Left ventricle myocardium inferior (tissue), 1 donor: ENCODE results near the gene TSPAN4. TPM values are rescaled to one million over a fixed set of nuclear protein-coding genes. Genes with fewer than 3 reads are reported as not detected.

Experiments used
- DNase-seq: peaks from one replicate; pipeline ENCODE4 v3.0.0-alpha.2; 2020
- H3K27ac ChIP-seq: fragments of 200-600 bp; replicated peaks from 2 replicates; pipeline ENCODE4 v1.8.0; 2021
- H3K27me3 ChIP-seq: fragments of 200-600 bp; 2 replicates; pipeline ENCODE4 v1.8.0; 2021; ENCODE audit warnings: low read depth
- H3K36me3 ChIP-seq: fragments of 200-600 bp; 2 replicates; pipeline ENCODE4 v1.8.0; 2021
- H3K4me1 ChIP-seq: fragments of 200-600 bp; 2 replicates; pipeline ENCODE4 v1.8.0; 2021
- H3K4me3 ChIP-seq: fragments of 200-600 bp; 2 replicates; pipeline ENCODE4 v1.8.0; 2021; ENCODE audit warnings: mild to moderate bottlenecking, moderate library complexity
- H3K9me3 ChIP-seq: fragments of 200-600 bp; replicated peaks from 2 replicates; pipeline ENCODE4 v1.8.0; 2021
- CTCF ChIP-seq: fragments of 200-600 bp; IDR thresholded peaks from 2 replicates; pipeline ENCODE4 v1.8.0; 2021; ENCODE audit warnings: antibody characterized with exemption, mild to moderate bottlenecking, borderline replicate concordance
- intact Hi-C: fragments of 100-400 bp; cut with micrococcal nuclease; formaldehyde crosslinking; loops from one replicate; pipeline ENCODE4 v1.11.0; 2022
- total RNA-seq: library from RNA; stranded (reverse); fragmentation: NEBNext Ultra II Directional; extraction: Animal tissue kit (Norgen Biotek cat#: 25700); gene quantifications from one replicate; pipeline ENCODE4 v1.2.1, GENCODE V29; 2021
- donor health status: DM: no; HTN: yes; CAD: no; lungs with severe emphysema.

TSPAN4 gene
- total RNA-seq, 1 donor from 2014 or later: 33.0 TPM

- Histone ChIP-seq H3K27ac (no peak overlapping the region), H3K4me1 (no peaks in the 10 kb centered on the region), H3K4me3 (no peak overlapping the region), H3K36me3 (peaks cover 15% of the 10 kb centered on the region), H3K9me3 (no peaks in the 10 kb centered on the region), H3K27me3 (no peaks in the 10 kb centered on the region)
- intact Hi-C loops: no loop called here
- DNase-seq: no peak
- no peak for TF ChIP-seq CTCF
These were observed 44.9 kb downstream of the TSPAN4 start for GRCh38 chr11:887589-887988.

- intact Hi-C loops: no loop called here
- TF ChIP-seq CTCF: no peak
- H3K27me3 ChIP-seq: no peaks in the 10 kb centered on the region
- H3K4me3 ChIP-seq: no peak overlapping the region
- H3K27ac ChIP-seq: no peak overlapping the region
- H3K9me3 ChIP-seq: no peaks in the 10 kb centered on the region
- no peaks in the 10 kb centered on the region for H3K4me1 ChIP-seq
- H3K36me3 ChIP-seq: peaks cover 15% of the 10 kb centered on the region
- DNase-seq: no peak
These were observed 45.9 kb downstream of the TSPAN4 start for GRCh38 chr11:888310-889212.

GRCh38 chr11:889257-889656 is 46.6 kb downstream of the TSPAN4 start:
- Histone ChIP-seq H3K9me3 (no peaks in the 10 kb centered on the region), H3K4me1 (no peaks in the 10 kb centered on the region), H3K4me3 (no peak overlapping the region), H3K27ac (no peak overlapping the region), H3K36me3 (peaks cover 15% of the 10 kb centered on the region), H3K27me3 (no peaks in the 10 kb centered on the region)
- DNase-seq: no peak
- TF ChIP-seq CTCF: no peak
- intact Hi-C loops: no loop called here

GRCh38 chr11:889687-890475 is 47.2 kb downstream of the TSPAN4 start:
- no peak for DNase-seq
- Histone ChIP-seq H3K4me1 (no peaks in the 10 kb centered on the region), H3K27ac (no peak overlapping the region), H3K9me3 (no peaks in the 10 kb centered on the region), H3K4me3 (no peak overlapping the region), H3K27me3 (no peaks in the 10 kb centered on the region), H3K36me3 (peaks cover 15% of the 10 kb centered on the region)
- no peak for TF ChIP-seq CTCF
- intact Hi-C loops: no loop called here

- intact Hi-C loops: no loop called here
- H3K9me3 ChIP-seq: no peaks in the 10 kb centered on the region
- H3K36me3 ChIP-seq: peaks cover 15% of the 10 kb centered on the region
These were observed 48.3 kb downstream of the TSPAN4 start for GRCh38 chr11:890794-891540.

More at GRCh38 chr11:890794-891540, 48.3 kb downstream of the TSPAN4 start:
- Histone ChIP-seq H3K27ac (no peak overlapping the region), H3K4me1 (no peaks in the 10 kb centered on the region), H3K4me3 (no peak overlapping the region), H3K27me3 (no peaks in the 10 kb centered on the region)
- DNase-seq: no peak
- TF ChIP-seq CTCF: no peak
